Uterus (tissue), 4 donors: ENCODE data around the gene NSD1. TPM values are rescaled to one million over a fixed set of nuclear protein-coding genes. Genes with fewer than 3 reads are reported as not detected.

Experiments used
- DNase-seq, 2 donors: peaks; one replicate each; pipeline ENCODE4 v3.0.0-alpha.2; 2019 to 2020
- H3K27ac ChIP-seq, 2 donors: fragments of 200-600 bp; sonication (generic); 1 replicate in 1 of 2; 2 replicates in 1 of 2; pipeline ENCODE4 v1.5.1; 2016 to 2018
- H3K27me3 ChIP-seq, 2 donors: fragments of 200-600 bp; sonication (generic); one replicate each; pipeline ENCODE4 v1.5.1; 2018 to 2019; ENCODE audit warnings: control low read depth in 1 of 2
- H3K36me3 ChIP-seq, 2 donors: fragments of 200-600 bp; sonication (generic); one replicate each; pipeline ENCODE4 v1.5.1; 2019; ENCODE audit warnings: control low read depth in 1 of 2
- H3K4me1 ChIP-seq, 2 donors: fragments of 200-600 bp; sonication (generic); one replicate each; pipeline ENCODE4 v1.5.1; 2018 to 2019; ENCODE audit warnings: control low read depth in 1 of 2
- H3K4me3 ChIP-seq, 2 donors: fragments of 200-600 bp; sonication (generic); 1 replicate in 1 of 2; 2 replicates in 1 of 2; pipeline ENCODE4 v1.5.1; 2018 to 2019; ENCODE audit warnings: mild to moderate bottlenecking in 1 of 2
- H3K9me3 ChIP-seq, 2 donors: fragments of 200-600 bp; sonication (generic); one replicate each; pipeline ENCODE4 v1.5.1; 2019; ENCODE audit warnings: control low read depth in 1 of 2
- CTCF ChIP-seq, 4 experiments: fragments of 200-600 bp in 2 of 4; fragments of 450-650 bp in 2 of 4; sonication (generic) in 2 of 4; IDR thresholded peaks; one replicate each; pipeline ENCODE4 v1.5.1; 2016 to 2019; ENCODE audit warnings: antibody characterized with exemption in 4 of 4, mild to moderate bottlenecking in 2 of 4, moderate library complexity in 1 of 4
- POLR2A ChIP-seq, 2 donors: fragments of 450-650 bp; IDR thresholded peaks; one replicate each; pipeline ENCODE4 v1.6.1; 2016; ENCODE audit warnings: antibody characterized with exemption in 2 of 2, mild to moderate bottlenecking in 1 of 2, moderate library complexity in 1 of 2
- intact Hi-C: fragments of 100-400 bp; cut with DNase I; formaldehyde crosslinking; loops from one replicate; pipeline ENCODE4 v1.15.1; 2023; ENCODE audit warnings: low total_unique reads
- total RNA-seq, 4 donors: library from RNA; depleted of rRNA in 3 of 4; stranded (reverse); fragments of >200 nt in 3 of 4; gene quantifications; one replicate each; pipeline versions ENCODE4 v1.1.0 to v1.2.4, GENCODE V29; 2014 to 2023
- donor health status: DM: yes; HTN: yes; CAD: no.

NSD1 gene
- total RNA-seq, 4 donors from 2014 or later, result 24.1 to 132 (median 64.6) TPM

GRCh38 chr5:177300951-177301350 lies 167.4 kb downstream of the NSD1 start:
- intact Hi-C loops, result loop anchor here (10.0 kb wide), 1 partner anchor 186 kb away; no protein-coding TSS in a partner anchor
- Histone ChIP-seq H3K9me3 (no peaks in the 10 kb centered on the region), H3K4me3 (no peak overlapping the region), H3K27me3 (no peaks in the 10 kb centered on the region), H3K36me3 (no peaks in the 10 kb centered on the region), H3K27ac (peak overlapping the region; percentile 59 to 73), H3K4me1 (peaks cover 0 to 12% of the 10 kb centered on the region in 2 donors)
- TF ChIP-seq POLR2A (IDR thresholded peaks at IDR 0.05) (no peak), CTCF (IDR thresholded peaks at IDR 0.05) (no peak)
- DNase-seq, result no peak

GRCh38 chr5:177301503-177302165 lies 168.1 kb downstream of the NSD1 start:
- peaks cover 0 to 12% of the 10 kb centered on the region in 2 donors for H3K4me1 ChIP-seq
- H3K27ac ChIP-seq, result no peak overlapping the region
- H3K4me3 ChIP-seq, result no peak overlapping the region
- no peak for DNase-seq
- no peak for TF ChIP-seq POLR2A (IDR thresholded peaks at IDR 0.05)
- no peak for TF ChIP-seq CTCF (IDR thresholded peaks at IDR 0.05)
- H3K9me3 ChIP-seq, result no peaks in the 10 kb centered on the region
- no peaks in the 10 kb centered on the region for H3K27me3 ChIP-seq
- no peaks in the 10 kb centered on the region for H3K36me3 ChIP-seq
- intact Hi-C loops, result loop anchor here (10.0 kb wide), 1 partner anchor 187 kb away; no protein-coding TSS in a partner anchor

GRCh38 chr5:177302354-177303110 lies 169.0 kb downstream of the NSD1 start:
- Histone ChIP-seq H3K4me1 (peaks cover 0 to 12% of the 10 kb centered on the region in 2 donors), H3K9me3 (no peaks in the 10 kb centered on the region), H3K27me3 (no peaks in the 10 kb centered on the region), H3K36me3 (no peaks in the 10 kb centered on the region), H3K4me3 (peak overlapping the region; percentile 67 to 85), H3K27ac (peak overlapping the region; percentile 66 to 79)
- intact Hi-C loops, result loop anchor here (10.0 kb wide), 1 partner anchor 188 kb away; no protein-coding TSS in a partner anchor
- TF ChIP-seq CTCF (IDR thresholded peaks at IDR 0.05), result no peak
- no peak for TF ChIP-seq POLR2A (IDR thresholded peaks at IDR 0.05)
- DNase-seq, result no peak

- H3K9me3 ChIP-seq, result no peaks in the 10 kb centered on the region
- TF ChIP-seq POLR2A (IDR thresholded peaks at IDR 0.05), result peak; percentile 18 to 69
- TF ChIP-seq CTCF (IDR thresholded peaks at IDR 0.05), result peak in 3 of 4 experiments; percentile 30 to 33 (median 30)
- peak within 1 kb of the TSS; percentile 67 to 85 for H3K4me3 ChIP-seq
- peak; percentile 83 to 87 for DNase-seq
- H3K36me3 ChIP-seq, result no peaks in the 10 kb centered on the region
- H3K27me3 ChIP-seq, result no peaks in the 10 kb centered on the region
- peaks cover 0 to 12% of the 10 kb centered on the region in 2 donors for H3K4me1 ChIP-seq
- intact Hi-C loops, result loop anchor here (10.0 kb wide), 1 partner anchor 189 kb away; no protein-coding TSS in a partner anchor
- peak within 1 kb of the TSS; percentile 66 to 79 for H3K27ac ChIP-seq
Measured at GRCh38 chr5:177303121-177303924, 169.8 kb downstream of the NSD1 start, which contains the start of the genes PRELID1 and RAB24. Gene PRELID1 (plus strand): TSS chr5:177303799. CDS start chr5:177303986, 187 bp downstream. Gene RAB24 (minus strand): TSS chr5:177303719. CDS start chr5:177303288, 431 bp downstream.
